Ovary (tissue), 9 donors: ENCODE data around the gene ATF3. TPM values are rescaled to one million over a fixed set of nuclear protein-coding genes. Genes with fewer than 3 reads are reported as not detected.

Source experiments
- DNase-seq, 5 donors: peaks; one replicate each; pipeline ENCODE4 v3.0.0-alpha.2; 2019 to 2020
- H3K27ac ChIP-seq, 2 donors: fragments of 200-600 bp; one replicate each; pipeline versions ENCODE4 v1.5.1 to v1.8.0; 2019 to 2022
- H3K27me3 ChIP-seq: fragments of 200-600 bp; one replicate; pipeline ENCODE4 v1.8.0; 2022
- H3K36me3 ChIP-seq: fragments of 200-600 bp; sonication (generic); one replicate; pipeline ENCODE4 v1.5.1; 2019
- H3K4me1 ChIP-seq: one replicate; pipeline ENCODE4 v1.8.1; 2013; ENCODE audit warnings: mild to moderate bottlenecking, moderate library complexity; ENCODE audit not compliant: insufficient read depth
- H3K4me3 ChIP-seq: fragments of 200-600 bp; sonication (generic); one replicate; pipeline ENCODE4 v1.5.1; 2017
- H3K9me3 ChIP-seq, 2 donors: fragments of 200-600 bp in 1 of 2; sonication (generic) in 1 of 2; one replicate each; pipeline versions ENCODE4 v1.5.1 to v1.8.1; 2013 to 2019; ENCODE audit warnings: mild to moderate bottlenecking in 1 of 2, moderate library complexity in 1 of 2
- EP300 ChIP-seq: sonication (generic); formaldehyde crosslinking; IDR thresholded peaks from one replicate; pipeline ENCODE4 v1.6.1; 2017; ENCODE audit warnings: antibody characterized with exemption
- POLR2A ChIP-seq: fragments of 450-650 bp; IDR thresholded peaks from one replicate; pipeline ENCODE4 v1.6.1; 2017; ENCODE audit warnings: antibody characterized with exemption, mild to moderate bottlenecking, moderate library complexity
- WGBS, 3 donors: extraction: QIAGEN DNeasy Blood & Tissue Kit in 1 of 3; methylation state at CpG; one replicate each; pipeline versions ENCODE4 v1.1.5 to v1.1.7; 2013 to 2017; 5-methylcytosine and 5-hydroxymethylcytosine counted together
- intact Hi-C, 4 donors: fragments of 100-400 bp; cut with DNase I; formaldehyde crosslinking; loops; one replicate each; pipeline versions ENCODE4 v1.11.0 to v1.15.1; 2022 to 2023
- polyA plus RNA-seq, 2 donors: library from polyadenylated mRNA; stranded (reverse); fragments of 200-250 nt in 1 of 2; fragments of 350-450 nt in 1 of 2; fragmentation: Illumina TruSeq in 1 of 2; extraction: RNeasy Lipid Tissue Mini Kit (QIAGEN cat#74804) in 1 of 2; gene quantifications; one replicate each; pipeline ENCODE4 v1.2.3, GENCODE V29; 2013 to 2014
- total RNA-seq, 7 donors: library from RNA; depleted of rRNA in 2 of 7; stranded (reverse); fragments of >200 nt in 2 of 7; fragmentation: NEBNext Ultra II Directional in 3 of 7; extraction: Animal tissue kit (Norgen Biotek cat#: 25700) in 3 of 7; gene quantifications; one replicate each; pipeline versions ENCODE4 v1.1.0 to v1.2.4, GENCODE V29; 2016 to 2023
- TF ChIP-seq, protein P1 (sequence below), 3 donors: fragments of 450-650 bp in 2 of 3; fragments of 200-600 bp in 1 of 3; IDR thresholded peaks; one replicate each; pipeline versions ENCODE4 v1.5.1 to v1.8.0; 2016 to 2022; ENCODE audit warnings: antibody characterized with exemption in 3 of 3, mild to moderate bottlenecking in 1 of 3
- donor health status: DM: no; HTN: no; CAD: no; lungs with moderate emphysema.
- donor health status: DM: no; HTN: no; CAD: no.
- donor health status: Bipolar disorder and iron deficiency.
- donor health status: DM: yes; HTN: yes; CAD: no.
- donor health status: DM: no; HTN: no; CAD: no.
- donor health status: DM: yes; HTN: yes; CAD: no.

Gene ATF3
- total and polyA plus RNA-seq, 9 donors = 2.9 to 132 (median 19.4) TPM

DNA sequence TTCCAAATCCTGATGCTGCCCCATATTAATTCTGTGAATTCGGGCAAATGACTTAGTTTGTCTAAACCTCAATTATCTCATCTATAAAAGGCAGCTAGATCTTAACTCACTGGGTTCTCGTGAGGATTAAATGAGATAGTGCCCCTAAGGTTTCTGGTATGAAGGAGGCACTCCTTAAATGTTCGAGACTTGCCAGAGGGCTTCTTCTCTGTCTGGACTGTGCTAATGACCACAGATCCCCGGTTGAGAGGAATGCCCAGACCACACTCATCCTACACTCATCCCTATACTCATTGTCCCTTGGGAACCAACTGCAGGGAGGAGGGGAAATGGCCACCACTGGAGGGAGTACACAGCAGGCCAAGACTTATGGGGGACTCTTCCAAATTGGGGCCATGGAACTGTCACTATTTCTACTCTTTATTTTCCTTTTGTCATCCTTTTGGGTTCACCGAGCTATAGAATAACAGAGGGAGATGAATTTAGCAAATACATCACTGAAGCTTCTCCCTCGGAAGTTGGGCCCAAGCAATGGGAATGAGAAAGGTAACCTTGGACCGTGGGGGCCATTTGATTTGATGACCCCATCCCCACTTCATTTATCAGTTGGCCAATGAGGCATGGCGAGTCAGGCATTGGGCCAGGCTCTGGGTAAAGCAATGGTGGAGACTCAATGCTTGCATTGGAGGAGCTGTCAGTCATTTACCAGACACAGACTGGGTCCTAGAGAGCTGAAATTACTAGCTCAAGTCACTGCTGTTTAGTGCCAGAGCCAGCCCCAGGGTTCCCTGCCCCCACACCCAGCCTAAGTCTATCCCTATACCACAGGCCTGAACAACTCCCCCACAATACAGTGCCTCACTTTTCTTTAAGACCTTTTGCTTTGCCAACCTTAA lies 5.1 kb downstream of the ATF3 start:
- no peak for DNase-seq
- no peak overlapping the region for H3K27ac ChIP-seq
- TF ChIP-seq, protein P1, sequence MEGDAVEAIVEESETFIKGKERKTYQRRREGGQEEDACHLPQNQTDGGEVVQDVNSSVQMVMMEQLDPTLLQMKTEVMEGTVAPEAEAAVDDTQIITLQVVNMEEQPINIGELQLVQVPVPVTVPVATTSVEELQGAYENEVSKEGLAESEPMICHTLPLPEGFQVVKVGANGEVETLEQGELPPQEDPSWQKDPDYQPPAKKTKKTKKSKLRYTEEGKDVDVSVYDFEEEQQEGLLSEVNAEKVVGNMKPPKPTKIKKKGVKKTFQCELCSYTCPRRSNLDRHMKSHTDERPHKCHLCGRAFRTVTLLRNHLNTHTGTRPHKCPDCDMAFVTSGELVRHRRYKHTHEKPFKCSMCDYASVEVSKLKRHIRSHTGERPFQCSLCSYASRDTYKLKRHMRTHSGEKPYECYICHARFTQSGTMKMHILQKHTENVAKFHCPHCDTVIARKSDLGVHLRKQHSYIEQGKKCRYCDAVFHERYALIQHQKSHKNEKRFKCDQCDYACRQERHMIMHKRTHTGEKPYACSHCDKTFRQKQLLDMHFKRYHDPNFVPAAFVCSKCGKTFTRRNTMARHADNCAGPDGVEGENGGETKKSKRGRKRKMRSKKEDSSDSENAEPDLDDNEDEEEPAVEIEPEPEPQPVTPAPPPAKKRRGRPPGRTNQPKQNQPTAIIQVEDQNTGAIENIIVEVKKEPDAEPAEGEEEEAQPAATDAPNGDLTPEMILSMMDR (IDR thresholded peaks at IDR 0.05) = no peak
- H3K4me1 ChIP-seq = peaks cover 3% of the 10 kb centered on the region
- intact Hi-C loops = no loop called here
- WGBS, 3 donors = 88 to 93% (median 90%) methylated on average over 8 of the region's 8 CpGs
- H3K36me3 ChIP-seq = no peaks in the 10 kb centered on the region
- H3K9me3 ChIP-seq = no peaks in the 10 kb centered on the region
- H3K4me3 ChIP-seq = no peak overlapping the region
- H3K27me3 ChIP-seq = no peaks in the 10 kb centered on the region

DNA sequence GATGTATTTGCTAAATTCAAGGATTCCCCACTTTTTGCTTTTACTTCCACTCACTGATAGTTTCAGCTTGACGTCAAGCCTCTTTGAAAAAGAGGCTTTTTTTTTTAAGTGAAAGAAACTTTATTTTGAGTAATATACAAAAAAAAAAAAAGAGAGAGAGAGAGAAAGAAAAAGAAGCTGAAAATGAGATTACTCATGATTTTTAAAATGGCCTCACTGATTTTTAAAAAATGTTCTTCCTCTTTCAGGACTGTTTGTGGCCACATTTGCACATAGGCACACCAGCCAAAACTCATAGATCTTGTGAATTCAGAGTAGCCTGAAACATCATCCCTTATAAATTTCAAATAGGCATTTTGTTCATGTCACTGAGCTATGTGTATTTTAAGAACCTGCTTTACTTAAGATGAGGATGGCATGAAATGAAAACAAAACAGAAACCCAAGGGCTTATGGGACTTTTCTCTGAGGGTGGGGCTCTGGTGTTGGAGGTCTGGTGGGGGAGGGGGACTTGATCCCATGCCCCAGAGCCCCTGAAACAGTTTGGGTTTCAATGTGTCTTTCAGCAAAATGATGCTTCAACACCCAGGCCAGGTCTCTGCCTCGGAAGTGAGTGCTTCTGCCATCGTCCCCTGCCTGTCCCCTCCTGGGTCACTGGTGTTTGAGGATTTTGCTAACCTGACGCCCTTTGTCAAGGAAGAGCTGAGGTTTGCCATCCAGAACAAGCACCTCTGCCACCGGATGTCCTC lies 6.1 kb downstream of the ATF3 start:
- WGBS, 3 donors = 84 to 91% (median 86%) methylated on average over 5 of the region's 5 CpGs
- no peak overlapping the region for H3K4me3 ChIP-seq
- peaks cover 1% of the 10 kb centered on the region for H3K4me1 ChIP-seq
- H3K9me3 ChIP-seq = no peaks in the 10 kb centered on the region
- H3K36me3 ChIP-seq = no peaks in the 10 kb centered on the region
- TF ChIP-seq POLR2A = no peak
- no peak for TF ChIP-seq EP300
- TF ChIP-seq, protein P1 (IDR thresholded peaks at IDR 0.05) = no peak
- H3K27me3 ChIP-seq = no peaks in the 10 kb centered on the region
- no peak overlapping the region for H3K27ac ChIP-seq
- DNase-seq = no peak
- intact Hi-C loops = no loop called here

DNA sequence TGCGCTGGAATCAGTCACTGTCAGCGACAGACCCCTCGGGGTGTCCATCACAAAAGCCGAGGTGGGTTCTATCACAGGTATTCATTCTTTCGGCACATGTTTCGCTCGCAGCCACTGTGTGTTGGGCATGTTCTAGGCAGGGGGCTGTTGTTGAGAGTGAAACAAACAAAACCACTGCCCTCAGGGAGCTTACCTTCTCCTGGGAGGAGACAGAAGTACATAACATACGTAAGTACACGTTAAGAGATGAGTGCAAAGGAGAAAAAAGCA lies 6.6 kb downstream of the ATF3 start:
- no peak for DNase-seq
- 94 to 99% (median 96%) methylated on average over 9 of the region's 9 CpGs for WGBS, 3 donors

DNA sequence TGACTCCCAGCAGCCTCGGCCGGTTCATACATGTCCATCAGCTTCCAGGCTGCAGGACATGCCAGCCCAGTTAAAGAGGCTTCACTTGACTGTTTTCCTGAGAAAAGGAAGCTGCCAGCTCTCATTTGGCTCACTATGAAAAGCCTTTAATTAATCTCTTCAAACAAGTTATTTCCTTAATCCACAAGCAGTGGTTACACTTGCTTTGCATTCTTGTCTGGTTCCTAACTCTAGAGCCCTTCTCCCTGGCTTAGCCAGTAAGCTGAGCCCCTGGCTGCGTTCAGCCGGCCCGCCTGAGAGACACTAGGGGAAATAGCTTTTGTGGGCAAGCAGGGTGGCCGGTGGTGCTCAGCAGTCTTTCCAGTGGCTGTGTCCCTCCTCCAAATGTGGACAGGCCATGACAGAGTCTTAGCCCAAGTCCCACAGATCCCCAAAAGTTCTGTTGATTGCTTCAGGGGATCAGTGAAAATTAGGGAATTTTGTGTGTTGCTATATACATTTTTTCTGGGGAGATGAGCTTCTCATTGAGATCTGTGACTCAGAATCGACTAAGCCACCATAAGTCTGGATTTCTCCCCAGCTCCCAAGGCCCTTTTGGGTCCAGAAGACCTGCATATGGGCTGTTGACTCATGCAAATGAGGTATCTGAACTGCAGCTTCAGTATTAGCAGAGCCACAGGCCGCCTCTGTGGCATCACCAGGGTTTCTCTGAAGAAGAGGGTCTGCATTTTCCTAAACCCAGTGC lies 10.1 kb downstream of the ATF3 start:
- H3K36me3 ChIP-seq = no peaks in the 10 kb centered on the region
- TF ChIP-seq POLR2A = no peak
- TF ChIP-seq EP300 = no peak
- TF ChIP-seq, protein P1 (IDR thresholded peaks at IDR 0.05) = no peak
- 87 to 92% (median 87%) methylated on average over 8 of the region's 8 CpGs for WGBS, 3 donors
- DNase-seq = no peak
- H3K27me3 ChIP-seq = no peaks in the 10 kb centered on the region
- intact Hi-C loops = no loop called here
- H3K9me3 ChIP-seq = no peaks in the 10 kb centered on the region
- no peaks in the 10 kb centered on the region for H3K4me1 ChIP-seq
- H3K27ac ChIP-seq = no peak overlapping the region
- H3K4me3 ChIP-seq = no peak overlapping the region

More for the DNA sequence above, 6.6 kb downstream of the ATF3 start:
- TF ChIP-seq, protein P1 (IDR thresholded peaks at IDR 0.05) = no peak
- no peak for TF ChIP-seq POLR2A
- TF ChIP-seq EP300 = no peak
- Histone ChIP-seq H3K27me3 (no peaks in the 10 kb centered on the region), H3K4me1 (no peaks in the 10 kb centered on the region), H3K36me3 (no peaks in the 10 kb centered on the region), H3K4me3 (no peak overlapping the region), H3K27ac (no peak overlapping the region), H3K9me3 (no peaks in the 10 kb centered on the region)
- intact Hi-C loops = no loop called here
